Neural cell (in vitro differentiated cells): ENCODE measurements around the gene ISL2. TPM values are rescaled to one million over a fixed set of nuclear protein-coding genes. Genes with fewer than 3 reads are reported as not detected.

Experiments used
- H2AFZ ChIP-seq: fragments of 200-600, 300-800 bp; sonication (generic), shearing (Covaris generic); 2 replicates; pipeline ENCODE4 v1.6.0; 2014; ENCODE audit warnings: low read depth, mild to moderate bottlenecking, antibody characterized with exemption, low read length, moderate library complexity
- H3F3A ChIP-seq: fragments of 200-600 bp; shearing (Covaris generic); 2 replicates; pipeline ENCODE4 v1.6.1; 2016; ENCODE audit warnings: mild to moderate bottlenecking, moderate library complexity, mixed read lengths, antibody characterized with exemption, low read length; ENCODE audit not compliant: insufficient read depth, poor library complexity, severe bottlenecking
- H3K27ac ChIP-seq: fragments of 200-600, 300-800 bp; sonication (generic), shearing (Covaris generic); 2 replicates; pipeline ENCODE4 v1.5.1; 2014; ENCODE audit warnings: mild to moderate bottlenecking, low read length, moderate library complexity
- H3K27me3 ChIP-seq: fragments of 300-800, 200-600 bp; sonication (generic), shearing (Covaris generic); 2 replicates; pipeline ENCODE4 v1.6.0; 2014; ENCODE audit warnings: mild to moderate bottlenecking, low read depth, low read length, moderate library complexity; ENCODE audit not compliant: insufficient read depth
- H3K36me3 ChIP-seq: fragments of 300-800, 200-600 bp; sonication (generic), shearing (Covaris generic); 2 replicates; pipeline ENCODE4 v1.5.1; 2014; ENCODE audit warnings: mild to moderate bottlenecking, antibody characterized with exemption, low read length, moderate library complexity; ENCODE audit not compliant: insufficient read depth
- H3K4me2 ChIP-seq: fragments of 300-800, 200-600 bp; sonication (generic), shearing (Covaris generic); 2 replicates; pipeline ENCODE4 v1.6.0; 2014; ENCODE audit warnings: mild to moderate bottlenecking, low read length
- H3K4me3 ChIP-seq: fragments of 300-800, 200-600 bp; sonication (generic), shearing (Covaris generic); 2 replicates; pipeline ENCODE4 v1.5.1; 2014; ENCODE audit warnings: mild to moderate bottlenecking, low read length, moderate library complexity
- H3K79me2 ChIP-seq: fragments of 200-600 bp; shearing (Covaris generic); replicated peaks from 2 replicates; pipeline ENCODE4 v1.6.0; 2014; ENCODE audit warnings: mild to moderate bottlenecking, low read length, moderate library complexity; ENCODE audit not compliant: insufficient read depth
- H3K9ac ChIP-seq: fragments of 300-800, 200-600 bp; sonication (generic), shearing (Covaris generic); 2 replicates; pipeline ENCODE4 v1.6.1; 2016; ENCODE audit warnings: mild to moderate bottlenecking, low read length, mixed read lengths
- H3K9me2 ChIP-seq: fragments of 200-600 bp; shearing (Covaris generic); 2 replicates; pipeline ENCODE4 v1.6.1; 2016; ENCODE audit warnings: mild to moderate bottlenecking, low read length, mixed read lengths; ENCODE audit not compliant: insufficient read depth
- H3K9me3 ChIP-seq: fragments of 200-600, 300-800 bp; sonication (generic), shearing (Covaris generic); 2 replicates; pipeline ENCODE4 v1.6.1; 2016; ENCODE audit warnings: mild to moderate bottlenecking, mixed run types, low read length, moderate library complexity, mixed read lengths
- H4K20me1 ChIP-seq: fragments of 200-600 bp; shearing (Covaris generic); 2 replicates; pipeline ENCODE4 v1.6.1; 2016; ENCODE audit warnings: mild to moderate bottlenecking, mixed run types; ENCODE audit not compliant: insufficient read depth
- CTCF ChIP-seq: fragments of 450-650 bp; IDR thresholded peaks from 2 replicates; pipeline ENCODE4 v1.5.1; 2014; ENCODE audit warnings: antibody characterized with exemption, mild to moderate bottlenecking, moderate library complexity; ENCODE audit not compliant: poor library complexity, severe bottlenecking
- EP300 ChIP-seq: fragments of 450-650 bp; conservative IDR thresholded peaks from 2 replicates; pipeline ENCODE4 v1.6.1; 2014; ENCODE audit warnings: antibody characterized with exemption, mild to moderate bottlenecking, moderate library complexity; ENCODE audit not compliant: poor library complexity, severe bottlenecking
- EZH2 ChIP-seq: fragments of 200-600, 300-800 bp; shearing (Covaris generic), sonication (generic); IDR thresholded peaks from 2 replicates; pipeline ENCODE4 v1.6.1; 2014; ENCODE audit warnings: antibody characterized with exemption, low read length, borderline replicate concordance, mild to moderate bottlenecking; ENCODE audit not compliant: insufficient read depth, poor library complexity, severe bottlenecking
- MXI1 ChIP-seq: fragments of 450-650 bp; conservative IDR thresholded peaks from 2 replicates; pipeline ENCODE4 v1.6.1; 2014; ENCODE audit warnings: antibody characterized with exemption, mild to moderate bottlenecking; ENCODE audit not compliant: poor library complexity, severe bottlenecking
- POLR2AphosphoS5 ChIP-seq: IDR thresholded peaks from 2 replicates; pipeline ENCODE4 v1.6.1; 2012
- RAD21 ChIP-seq: fragments of 450-650 bp; conservative IDR thresholded peaks from 2 replicates; pipeline ENCODE4 v1.6.1; 2014; ENCODE audit warnings: antibody characterized with exemption, mild to moderate bottlenecking, moderate library complexity
- REST ChIP-seq: IDR thresholded peaks from 2 replicates; pipeline ENCODE4 v1.6.1; 2012; ENCODE audit warnings: borderline replicate concordance
- SMC3 ChIP-seq: fragments of 450-650 bp; conservative IDR thresholded peaks from 2 replicates; pipeline ENCODE4 v1.6.1; 2014; ENCODE audit warnings: antibody characterized with exemption, mild to moderate bottlenecking, moderate library complexity; ENCODE audit not compliant: poor library complexity
- TAF1 ChIP-seq: IDR thresholded peaks from 2 replicates; pipeline ENCODE4 v1.6.1; 2012; ENCODE audit warnings: low read depth
- polyA plus RNA-seq: library from polyadenylated mRNA; depleted of rRNA; stranded (reverse); fragments of >200 nt; gene quantifications from 2 replicates; pipeline ENCODE4 v1.2.3, GENCODE V29; 2014

Gene ISL2
- polyA plus RNA-seq, 1 donor from 2014 or later: not detected

GRCh38 chr15:76321602-76322001, 15.0 kb upstream of the ISL2 start:
- no peak overlapping the region for H3K4me3 ChIP-seq
- no peak overlapping the region for H3K9ac ChIP-seq
- TF ChIP-seq EZH2: no peak
- TF ChIP-seq TAF1: no peak
- no peak for TF ChIP-seq SMC3
- TF ChIP-seq CTCF: no peak
- no peak for TF ChIP-seq REST
- TF ChIP-seq EP300: no peak
- no peak overlapping the region for H3K4me2 ChIP-seq
- no peaks in the 10 kb centered on the region for H3K36me3 ChIP-seq
- H3K9me3 ChIP-seq: no peaks in the 10 kb centered on the region
- no peak overlapping the region for H2AFZ ChIP-seq
- no peak overlapping the region for H3K27ac ChIP-seq
- no peaks in the 10 kb centered on the region for H3K9me2 ChIP-seq
- H3F3A ChIP-seq: no peaks in the 10 kb centered on the region
- no peaks in the 10 kb centered on the region for H3K79me2 ChIP-seq
- H3K27me3 ChIP-seq: no peaks in the 10 kb centered on the region
- no peaks in the 10 kb centered on the region for H4K20me1 ChIP-seq

GRCh38 chr15:76324066-76324465, 12.5 kb upstream of the ISL2 start:
- Histone ChIP-seq H3K27me3 (no peaks in the 10 kb centered on the region), H2AFZ (no peak overlapping the region), H3K27ac (no peak overlapping the region), H3K9me2 (no peaks in the 10 kb centered on the region), H3K9me3 (no peaks in the 10 kb centered on the region), H3K4me3 (no peak overlapping the region), H3F3A (no peaks in the 10 kb centered on the region), H3K9ac (no peak overlapping the region), H3K79me2 (no peaks in the 10 kb centered on the region), H3K36me3 (no peaks in the 10 kb centered on the region), H3K4me2 (no peak overlapping the region), H4K20me1 (no peaks in the 10 kb centered on the region)
- no peak for TF ChIP-seq MXI1
- TF ChIP-seq POLR2AphosphoS5: no peak
- TF ChIP-seq SMC3: no peak
- TF ChIP-seq EZH2: no peak
- no peak for TF ChIP-seq RAD21
- no peak for TF ChIP-seq EP300
- no peak for TF ChIP-seq REST
- TF ChIP-seq TAF1: no peak
- TF ChIP-seq CTCF: no peak
